ENCODE data around the gene PRKCH. TPM values are rescaled to one million over a fixed set of nuclear protein-coding genes. Genes with fewer than 3 reads are reported as not detected.

The PRKCH gene
- total and polyA plus RNA-seq, 2 of the 13 experiments (the other 11 are each of a cell fraction or from before 2014, with no cell fraction given): 0.48 to 1.3 TPM

DNA sequence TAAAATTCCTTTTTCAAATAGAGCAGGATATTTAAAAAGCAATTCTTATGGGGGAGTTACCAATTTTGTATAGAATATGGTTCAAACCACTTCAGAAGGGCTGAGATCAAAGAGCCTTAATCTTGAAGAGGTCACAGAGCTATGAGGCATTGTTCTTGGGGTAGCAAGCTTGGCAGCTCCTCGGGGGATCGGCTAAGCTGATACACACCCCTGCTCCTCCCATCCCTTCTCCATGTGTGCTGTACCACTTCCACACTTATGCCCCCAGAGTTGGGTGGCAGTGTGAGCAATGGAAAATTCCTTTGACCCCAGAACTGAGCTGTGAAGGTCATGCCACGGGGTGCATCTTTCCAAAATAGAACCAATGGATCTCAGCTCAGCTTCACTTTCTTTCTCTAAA, 25.2 kb upstream of the PRKCH start:
- Histone ChIP-seq H3K36me3 (replicated peaks in 1 of 2; ENCODE audit: control insufficient read depth in 1 of 2, insufficient read depth in 2 of 2, low read length in 2 of 2) (no peaks in the 10 kb centered on the region), H3K27me3 (ENCODE audit: control insufficient read depth in 1 of 2, insufficient read depth in 2 of 2, low read length in 2 of 2) (no peaks in the 10 kb centered on the region), H3K4me1 (ENCODE audit: insufficient read depth, low read length) (no peaks in the 10 kb centered on the region), H3K4me2 (ENCODE audit: low read depth, low read length) (no peak overlapping the region), H3K9ac (ENCODE audit: insufficient read depth, low read depth, low read length) (no peak overlapping the region), H2AFZ (ENCODE audit: low read length) (no peak overlapping the region), H4K20me1 (ENCODE audit: insufficient read depth, low read length) (no peaks in the 10 kb centered on the region), H3K27ac (ENCODE audit: extremely low read length, insufficient read depth, low read length) (no peak overlapping the region), H3K9me3 (ENCODE audit: low read length) (no peaks in the 10 kb centered on the region), H3K4me3 (replicated peaks in 1 of 3; ENCODE audit: insufficient read depth in 1 of 3, low read depth in 2 of 3, low read length in 3 of 3) (no peak overlapping the region), H3K79me2 (ENCODE audit: insufficient read depth, low read length) (no peaks in the 10 kb centered on the region)
- CTCF ChIA-PET (ENCODE audit: low intra/inter-chr PET ratio, low total read pairs): interaction anchor here (1.1 to 1.9 kb wide), 2 partner anchors 160 to 831 kb away, joined by 5 to 7 read pairs; no protein-coding TSS in a partner anchor
- BruUV-seq (replicated peaks): no TSS peak
- POLR2A ChIA-PET: no interaction called here
- TF ChIP-seq ZNF256 (CRISPR knock-in tag; conservative IDR thresholded peaks at IDR 0.05) (no peak), ELF4 (CRISPR knock-in tag; IDR thresholded peaks at IDR 0.05; ENCODE audit: borderline replicate concordance) (no peak), ZEB1 (IDR thresholded peaks at IDR 0.05; ENCODE audit: insufficient replicate concordance, low read depth) (no peak), ZFP36 (IDR thresholded peaks at IDR 0.05; ENCODE audit: borderline replicate concordance, low read depth, low read length, partially characterized antibody) (no peak), NFKB2 (CRISPR knock-in tag; IDR thresholded peaks at IDR 0.05; ENCODE audit: borderline replicate concordance) (no peak), ZBTB20 (CRISPR knock-in tag; IDR thresholded peaks at IDR 0.05; ENCODE audit: borderline replicate concordance, low read depth) (no peak), NCOA2 (CRISPR knock-in tag; IDR thresholded peaks at IDR 0.05) (no peak)
- TF ChIP-seq, protein P1, sequence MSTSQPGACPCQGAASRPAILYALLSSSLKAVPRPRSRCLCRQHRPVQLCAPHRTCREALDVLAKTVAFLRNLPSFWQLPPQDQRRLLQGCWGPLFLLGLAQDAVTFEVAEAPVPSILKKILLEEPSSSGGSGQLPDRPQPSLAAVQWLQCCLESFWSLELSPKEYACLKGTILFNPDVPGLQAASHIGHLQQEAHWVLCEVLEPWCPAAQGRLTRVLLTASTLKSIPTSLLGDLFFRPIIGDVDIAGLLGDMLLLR (CRISPR knock-in tag; IDR thresholded peaks at IDR 0.05): no peak
- TF ChIP-seq, protein P2, sequence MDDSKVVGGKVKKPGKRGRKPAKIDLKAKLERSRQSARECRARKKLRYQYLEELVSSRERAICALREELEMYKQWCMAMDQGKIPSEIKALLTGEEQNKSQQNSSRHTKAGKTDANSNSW (CRISPR knock-in tag; IDR thresholded peaks at IDR 0.05; ENCODE audit: borderline replicate concordance): no peak
- TF ChIP-seq, protein P3, sequence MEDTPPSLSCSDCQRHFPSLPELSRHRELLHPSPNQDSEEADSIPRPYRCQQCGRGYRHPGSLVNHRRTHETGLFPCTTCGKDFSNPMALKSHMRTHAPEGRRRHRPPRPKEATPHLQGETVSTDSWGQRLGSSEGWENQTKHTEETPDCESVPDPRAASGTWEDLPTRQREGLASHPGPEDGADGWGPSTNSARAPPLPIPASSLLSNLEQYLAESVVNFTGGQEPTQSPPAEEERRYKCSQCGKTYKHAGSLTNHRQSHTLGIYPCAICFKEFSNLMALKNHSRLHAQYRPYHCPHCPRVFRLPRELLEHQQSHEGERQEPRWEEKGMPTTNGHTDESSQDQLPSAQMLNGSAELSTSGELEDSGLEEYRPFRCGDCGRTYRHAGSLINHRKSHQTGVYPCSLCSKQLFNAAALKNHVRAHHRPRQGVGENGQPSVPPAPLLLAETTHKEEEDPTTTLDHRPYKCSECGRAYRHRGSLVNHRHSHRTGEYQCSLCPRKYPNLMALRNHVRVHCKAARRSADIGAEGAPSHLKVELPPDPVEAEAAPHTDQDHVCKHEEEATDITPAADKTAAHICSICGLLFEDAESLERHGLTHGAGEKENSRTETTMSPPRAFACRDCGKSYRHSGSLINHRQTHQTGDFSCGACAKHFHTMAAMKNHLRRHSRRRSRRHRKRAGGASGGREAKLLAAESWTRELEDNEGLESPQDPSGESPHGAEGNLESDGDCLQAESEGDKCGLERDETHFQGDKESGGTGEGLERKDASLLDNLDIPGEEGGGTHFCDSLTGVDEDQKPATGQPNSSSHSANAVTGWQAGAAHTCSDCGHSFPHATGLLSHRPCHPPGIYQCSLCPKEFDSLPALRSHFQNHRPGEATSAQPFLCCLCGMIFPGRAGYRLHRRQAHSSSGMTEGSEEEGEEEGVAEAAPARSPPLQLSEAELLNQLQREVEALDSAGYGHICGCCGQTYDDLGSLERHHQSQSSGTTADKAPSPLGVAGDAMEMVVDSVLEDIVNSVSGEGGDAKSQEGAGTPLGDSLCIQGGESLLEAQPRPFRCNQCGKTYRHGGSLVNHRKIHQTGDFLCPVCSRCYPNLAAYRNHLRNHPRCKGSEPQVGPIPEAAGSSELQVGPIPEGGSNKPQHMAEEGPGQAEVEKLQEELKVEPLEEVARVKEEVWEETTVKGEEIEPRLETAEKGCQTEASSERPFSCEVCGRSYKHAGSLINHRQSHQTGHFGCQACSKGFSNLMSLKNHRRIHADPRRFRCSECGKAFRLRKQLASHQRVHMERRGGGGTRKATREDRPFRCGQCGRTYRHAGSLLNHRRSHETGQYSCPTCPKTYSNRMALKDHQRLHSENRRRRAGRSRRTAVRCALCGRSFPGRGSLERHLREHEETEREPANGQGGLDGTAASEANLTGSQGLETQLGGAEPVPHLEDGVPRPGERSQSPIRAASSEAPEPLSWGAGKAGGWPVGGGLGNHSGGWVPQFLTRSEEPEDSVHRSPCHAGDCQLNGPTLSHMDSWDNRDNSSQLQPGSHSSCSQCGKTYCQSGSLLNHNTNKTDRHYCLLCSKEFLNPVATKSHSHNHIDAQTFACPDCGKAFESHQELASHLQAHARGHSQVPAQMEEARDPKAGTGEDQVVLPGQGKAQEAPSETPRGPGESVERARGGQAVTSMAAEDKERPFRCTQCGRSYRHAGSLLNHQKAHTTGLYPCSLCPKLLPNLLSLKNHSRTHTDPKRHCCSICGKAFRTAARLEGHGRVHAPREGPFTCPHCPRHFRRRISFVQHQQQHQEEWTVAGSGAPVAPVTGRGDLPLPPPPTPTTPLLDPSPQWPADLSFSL (CRISPR knock-in tag; IDR thresholded peaks at IDR 0.05): no peak
- TF ChIP-seq, protein P4, sequence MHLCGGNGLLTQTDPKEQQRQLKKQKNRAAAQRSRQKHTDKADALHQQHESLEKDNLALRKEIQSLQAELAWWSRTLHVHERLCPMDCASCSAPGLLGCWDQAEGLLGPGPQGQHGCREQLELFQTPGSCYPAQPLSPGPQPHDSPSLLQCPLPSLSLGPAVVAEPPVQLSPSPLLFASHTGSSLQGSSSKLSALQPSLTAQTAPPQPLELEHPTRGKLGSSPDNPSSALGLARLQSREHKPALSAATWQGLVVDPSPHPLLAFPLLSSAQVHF (CRISPR knock-in tag; IDR thresholded peaks at IDR 0.05): no peak
- no peak for FAIRE-seq
- ATAC-seq: no peak
- in situ Hi-C loops (cut with HindIII; ENCODE audit: extremely low pct_ligation_motif_present, low pct_unique_long_range_greater_than_20kb) (loop anchor here (25.0 kb wide), 1 partner anchor 541 kb away; no protein-coding TSS in a partner anchor), intact Hi-C loops (cut with micrococcal nuclease; ENCODE audit: unreplicated experiment) (no loop called here)
- WGBS (ENCODE audit: low lambda C conversion rate): 0% methylated on average over 1 of the region's 3 CpGs
- DNase-seq (ENCODE audit: low spot score): no peak
